GM19023 (cell line): ENCODE measurements around the gene GALNS.

Experiments
- ATAC-seq: cut with Tn5 transposase; IDR thresholded peaks from one replicate; pipeline ENCODE4 v1.9.1; 2021; ENCODE audit warnings: mild to moderate bottlenecking, moderate library complexity; ENCODE audit not compliant: unreplicated experiment

The GALNS gene

DNA sequence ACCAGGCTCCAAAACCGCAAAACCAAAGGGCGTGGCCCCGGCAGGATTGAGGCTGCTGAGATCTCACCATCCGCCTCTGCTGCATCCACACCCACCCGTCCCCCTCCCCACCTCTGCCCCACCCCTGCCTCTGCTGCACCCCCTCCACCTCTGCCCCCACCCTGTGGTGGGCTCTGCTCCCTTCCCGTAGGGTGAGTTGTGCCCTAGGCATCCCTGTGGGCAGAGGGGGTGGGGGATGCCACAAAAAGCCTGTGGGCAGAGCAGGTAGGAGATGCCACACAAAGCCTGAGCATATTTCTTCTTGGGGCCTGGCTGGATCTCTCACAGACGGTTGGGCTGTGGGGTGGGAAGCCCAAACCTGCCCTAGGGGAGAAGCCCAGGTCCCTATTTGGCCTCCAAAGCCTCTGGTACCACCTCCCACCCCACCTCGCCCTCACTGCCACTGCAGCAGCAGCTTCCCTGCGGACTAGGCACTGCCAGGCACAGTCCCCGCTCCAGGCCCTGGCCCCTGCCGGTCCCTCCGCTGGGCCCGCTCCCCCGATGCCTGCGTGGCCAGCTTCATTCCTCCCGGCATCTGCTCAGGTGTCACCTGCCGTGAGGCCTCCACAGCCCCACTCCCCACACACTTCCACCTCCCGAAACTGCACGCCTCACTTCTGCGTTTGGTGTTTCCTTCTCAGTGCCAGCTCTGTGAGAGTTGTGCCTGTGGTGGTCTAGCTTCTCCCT is 21.0 kb upstream of the GALNS start:
- no peak for ATAC-seq

GRCh38 chr16:88876942-88877526 is 20.3 kb upstream of the GALNS start:
- no peak for ATAC-seq

- ATAC-seq = no peak
Measured at GRCh38 chr16:88875703-88876234, 19.0 kb upstream of the GALNS start.

DNA sequence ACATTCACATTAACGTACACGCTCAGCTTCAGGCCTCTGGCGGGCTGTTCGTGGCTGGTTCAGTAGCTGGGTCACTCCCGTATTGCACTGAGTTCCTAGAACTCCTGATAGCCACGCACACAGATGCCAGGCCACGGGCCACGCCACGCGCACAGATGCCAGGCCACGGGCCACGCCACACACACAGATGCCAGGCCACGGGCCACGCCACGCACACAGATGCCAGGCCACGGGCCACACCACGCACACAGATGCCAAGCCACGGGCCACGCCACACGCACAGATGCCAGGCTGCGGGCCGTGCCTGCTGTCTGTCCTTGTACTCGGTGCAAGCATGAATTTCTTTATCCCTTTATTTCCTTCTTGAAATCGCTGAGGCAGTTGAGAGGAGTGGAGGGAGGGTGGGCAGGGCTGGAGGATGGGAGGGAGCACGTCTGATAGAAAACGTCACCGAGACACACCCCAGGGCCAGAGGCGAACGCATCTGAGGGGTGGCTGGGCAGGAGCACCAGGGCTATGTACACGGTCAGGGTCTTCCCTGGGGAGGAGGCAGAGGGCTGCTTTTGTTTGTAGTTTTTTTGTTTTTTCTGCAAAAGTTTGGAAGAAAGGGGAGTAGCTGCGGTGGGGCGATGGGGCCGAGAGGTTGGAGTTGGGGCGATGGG is 18.3 kb upstream of the GALNS start:
- ATAC-seq = no peak

- no peak for ATAC-seq
Measured at GRCh38 chr16:88872650-88873331, 16.0 kb upstream of the GALNS start.

DNA sequence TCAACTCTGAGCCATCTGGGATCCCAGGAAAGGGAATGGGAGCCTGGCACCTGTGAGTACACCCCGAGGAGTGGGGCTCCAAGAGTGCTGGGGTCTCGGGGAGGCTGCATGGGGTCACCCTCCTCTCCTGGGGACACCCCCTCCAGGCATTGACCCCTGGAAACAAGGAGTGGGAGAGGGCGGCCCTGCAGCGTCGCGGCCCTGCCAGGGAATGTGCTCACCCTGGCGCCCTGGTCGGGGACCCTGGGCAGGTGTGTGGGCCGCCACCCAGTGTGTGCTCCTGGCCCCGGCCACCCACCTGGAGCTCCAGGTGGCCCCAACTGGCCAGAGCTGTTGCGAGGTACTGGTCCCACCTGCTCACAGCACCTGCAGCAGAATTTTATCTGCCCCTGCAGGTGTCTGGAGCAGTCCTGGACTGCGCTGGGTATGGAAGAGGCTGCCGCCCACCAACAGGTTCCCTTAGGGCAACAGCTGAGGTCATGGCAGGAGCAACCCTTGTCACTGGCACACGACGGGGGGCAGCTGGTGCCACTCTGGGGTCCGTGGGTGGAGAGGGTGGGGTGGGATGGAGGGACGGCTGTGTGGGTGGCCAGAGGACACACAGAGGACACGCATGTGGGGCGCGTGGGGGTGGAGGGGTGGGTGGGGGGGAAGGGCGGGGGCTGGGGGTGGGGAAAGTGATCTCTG is 15.1 kb upstream of the GALNS start:
- ATAC-seq = no peak

DNA sequence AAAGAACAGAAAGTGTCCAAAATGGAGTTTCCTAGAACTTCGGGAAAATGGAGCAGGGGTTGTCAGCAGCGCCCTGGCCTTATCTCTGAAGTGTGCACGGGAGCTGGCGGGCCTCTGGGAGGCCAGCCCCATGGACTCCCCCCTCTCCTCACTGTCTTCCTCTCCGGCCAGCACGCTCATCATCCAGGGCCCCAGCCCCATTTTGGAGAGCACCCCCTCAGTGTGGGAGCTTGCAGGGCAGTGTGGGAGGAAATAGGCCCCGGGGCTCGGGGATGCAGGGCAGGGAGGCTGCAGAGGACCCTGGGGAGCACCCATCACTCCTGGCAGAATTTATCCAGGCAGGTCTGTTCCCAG is 14.6 kb upstream of the GALNS start:
- ATAC-seq = no peak

GRCh38 chr16:88870608-88871348 is 14.0 kb upstream of the GALNS start:
- ATAC-seq = no peak

GRCh38 chr16:88869673-88869980 is 12.9 kb upstream of the GALNS start:
- no peak for ATAC-seq

GRCh38 chr16:88868974-88869672 is 12.4 kb upstream of the GALNS start:
- ATAC-seq = no peak

- ATAC-seq = no peak
Measured at GRCh38 chr16:88867581-88868246, 11.0 kb upstream of the GALNS start.

DNA sequence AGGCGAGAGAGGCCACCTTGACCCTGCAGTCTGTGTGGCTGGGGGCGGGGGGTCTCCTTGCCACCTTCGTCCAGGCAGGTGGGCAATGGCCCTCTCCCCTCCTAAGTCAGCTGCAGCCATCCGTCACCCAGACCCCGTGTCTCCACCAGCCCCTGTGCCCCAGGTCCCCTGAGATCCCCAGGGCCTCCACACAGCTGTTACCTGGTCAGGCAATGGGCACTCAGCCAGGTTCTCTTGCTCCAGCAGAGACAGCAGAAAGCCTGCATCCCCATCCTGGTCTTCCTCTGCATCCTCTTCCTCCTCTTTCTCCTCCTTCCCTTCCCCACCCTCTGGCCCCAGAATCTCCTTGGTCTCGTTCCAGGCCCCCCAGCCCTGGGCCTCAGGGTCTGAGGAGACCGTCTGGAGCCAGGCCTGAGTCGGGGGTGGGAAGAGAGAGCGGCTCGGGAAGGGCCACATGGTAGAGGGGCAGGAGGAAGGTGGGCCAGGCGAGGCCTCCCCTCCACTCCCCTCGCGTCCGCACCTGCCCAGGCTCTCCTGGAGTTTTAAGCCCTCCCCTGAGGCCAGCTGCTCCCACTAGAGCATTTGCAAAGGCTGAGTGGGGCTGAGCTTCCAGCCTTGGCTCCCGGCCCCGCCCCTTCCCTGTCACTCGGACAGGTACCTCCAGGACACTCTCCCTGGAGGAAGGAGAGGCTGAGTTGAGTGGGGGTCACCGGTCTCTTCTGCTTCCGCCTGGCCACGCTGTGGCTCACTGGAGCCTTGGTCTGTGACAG is 9.6 kb upstream of the GALNS start, which contains the start of gene PABPN1L:
Gene PABPN1L (minus strand): TSS at position 510 of the 770 bp plus-strand sequence. CDS start 54 bp downstream, at position 456.
- no peak for ATAC-seq

GRCh38 chr16:88865742-88866141 is 9.0 kb upstream of the GALNS start:
- ATAC-seq = no peak

DNA sequence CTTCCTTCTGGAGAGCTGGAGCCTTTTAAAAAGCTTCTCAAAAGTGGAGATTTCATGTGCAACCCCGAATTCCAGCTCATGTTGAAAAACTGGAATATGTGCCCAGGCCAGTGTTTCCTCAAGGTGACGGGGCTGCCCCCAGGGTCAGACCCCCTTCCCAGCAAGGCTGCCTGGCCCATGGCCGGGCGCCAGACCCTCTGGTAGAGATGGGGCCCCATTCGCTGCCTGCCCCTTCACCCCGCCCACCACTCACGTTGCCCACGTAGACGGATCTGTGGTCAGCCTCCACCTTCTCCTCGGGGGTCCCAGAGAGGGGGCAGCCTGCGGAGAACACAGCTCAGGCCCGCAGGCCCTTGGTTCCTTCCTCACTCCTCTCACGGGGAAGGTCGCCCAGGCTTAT is 8.6 kb upstream of the GALNS start:
- ATAC-seq = no peak

- no peak for ATAC-seq
Measured at GRCh38 chr16:88864521-88864920, 7.8 kb upstream of the GALNS start.

GRCh38 chr16:88864099-88864498 is 7.4 kb upstream of the GALNS start:
- ATAC-seq = no peak

DNA sequence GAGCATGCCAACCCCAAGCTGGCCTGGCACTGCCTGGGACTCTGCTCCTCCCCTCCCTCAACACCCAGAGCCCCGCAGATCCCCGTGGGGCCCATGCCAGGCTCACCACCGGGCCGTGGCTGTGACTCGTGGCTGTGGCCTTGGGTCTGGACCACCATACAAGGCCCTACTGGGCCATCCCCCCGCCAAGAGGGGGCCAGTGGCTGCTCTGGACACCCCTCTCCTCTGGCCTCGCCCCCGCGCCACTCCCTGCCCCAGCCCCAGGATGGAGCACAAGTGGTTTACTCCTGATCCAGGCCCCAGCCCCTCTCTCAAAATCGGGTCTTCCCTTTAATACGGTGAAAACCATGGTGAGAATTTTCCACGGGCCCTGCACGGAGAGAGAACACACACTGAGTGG is 6.7 kb upstream of the GALNS start:
- no peak for ATAC-seq

- no peak for ATAC-seq
Measured at GRCh38 chr16:88862968-88863367, 6.2 kb upstream of the GALNS start.
